Skeletal muscle cell (primary cell): ENCODE results near the gene PRKCH.

ENCODE experiments used
- DNase-seq: peaks from one replicate; pipeline ENCODE4 v3.0.0-alpha.2; 2010; ENCODE audit warnings: low read depth
- H3K4me3 ChIP-seq: 2 replicates; pipeline ENCODE4 v1.5.1; 2011; ENCODE audit warnings: low read depth, mild to moderate bottlenecking, control low read depth, low read length, moderate library complexity

PRKCH gene

DNA sequence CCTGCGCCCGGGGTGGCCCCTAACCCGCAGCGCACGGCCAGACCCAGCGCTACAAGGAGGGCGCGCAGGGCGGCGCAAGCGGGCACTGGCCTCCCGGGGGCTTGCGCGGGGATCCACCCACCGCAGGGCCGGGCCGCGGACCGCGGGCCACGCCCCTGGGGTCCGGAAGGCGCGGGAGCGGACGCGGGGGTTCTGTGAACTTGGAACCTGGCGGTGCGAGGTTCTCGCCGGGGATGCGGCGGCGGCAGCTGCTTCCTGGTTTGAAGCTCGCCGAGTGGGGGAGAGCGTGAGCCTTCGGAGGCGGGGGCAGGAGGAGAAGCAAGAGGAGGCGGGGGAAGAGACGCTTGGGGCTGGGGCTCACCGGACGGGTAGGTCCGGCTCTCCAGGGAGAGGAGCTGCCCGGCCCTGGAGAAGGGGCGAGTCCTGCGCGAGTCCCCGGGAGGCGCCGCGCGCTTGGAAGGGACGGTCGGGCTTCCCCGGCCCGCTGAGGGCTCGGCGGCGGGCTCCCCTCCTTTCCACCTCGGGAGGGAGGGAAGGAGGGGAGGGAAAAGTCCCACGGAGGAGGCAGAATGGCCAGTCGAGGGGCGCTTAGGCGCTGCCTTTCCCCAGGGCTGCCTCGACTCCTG lies at the start of gene PRKCH:
Gene PRKCH, plus strand, starts transcription at position 195 of the 626 bp plus-strand sequence. CDS start 523 bp downstream, outside the sequence.
- no peak for DNase-seq
- H3K4me3 ChIP-seq: peak within 1 kb of the TSS; percentile 47

DNA sequence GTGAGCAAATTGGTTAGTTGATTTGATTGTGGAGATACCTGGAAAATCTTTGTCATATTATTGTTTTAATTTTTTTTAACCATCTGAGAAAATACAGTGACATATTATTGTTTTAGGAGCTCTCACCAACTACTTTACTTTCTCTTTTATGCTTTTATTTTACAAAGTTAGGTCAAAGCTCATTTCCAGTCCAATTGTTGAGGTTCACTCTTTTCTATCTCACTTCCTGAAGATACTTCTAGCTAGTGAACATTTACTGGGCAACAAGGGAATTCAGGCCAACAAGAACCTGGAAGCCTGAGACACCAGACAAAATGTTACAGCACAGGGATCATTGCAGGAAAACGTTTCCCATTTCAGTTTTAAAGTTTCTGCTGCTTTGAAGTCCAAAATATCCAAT lies 44.1 kb upstream of the PRKCH start:
- DNase-seq: no peak
- no peak overlapping the region for H3K4me3 ChIP-seq

DNA sequence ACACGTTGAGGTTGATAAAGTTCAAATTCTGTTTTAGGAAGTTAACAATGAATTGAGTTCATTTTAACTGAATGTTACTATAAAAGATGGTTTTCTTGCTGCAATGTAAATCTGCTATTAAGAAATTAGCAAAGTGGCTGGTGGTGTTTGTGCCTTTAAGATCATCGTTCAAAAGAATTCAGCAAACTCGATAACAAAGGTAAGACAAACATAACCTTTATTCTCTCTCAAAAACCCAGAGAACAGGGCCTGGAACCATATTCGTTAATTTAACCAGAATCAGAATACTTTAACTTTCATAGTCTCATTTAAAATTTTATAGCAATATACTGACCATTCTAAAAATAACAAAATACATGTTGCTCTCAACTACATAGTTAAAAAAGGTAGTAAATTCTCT lies 43.6 kb upstream of the PRKCH start:
- H3K4me3 ChIP-seq: no peak overlapping the region
- DNase-seq: no peak

DNA sequence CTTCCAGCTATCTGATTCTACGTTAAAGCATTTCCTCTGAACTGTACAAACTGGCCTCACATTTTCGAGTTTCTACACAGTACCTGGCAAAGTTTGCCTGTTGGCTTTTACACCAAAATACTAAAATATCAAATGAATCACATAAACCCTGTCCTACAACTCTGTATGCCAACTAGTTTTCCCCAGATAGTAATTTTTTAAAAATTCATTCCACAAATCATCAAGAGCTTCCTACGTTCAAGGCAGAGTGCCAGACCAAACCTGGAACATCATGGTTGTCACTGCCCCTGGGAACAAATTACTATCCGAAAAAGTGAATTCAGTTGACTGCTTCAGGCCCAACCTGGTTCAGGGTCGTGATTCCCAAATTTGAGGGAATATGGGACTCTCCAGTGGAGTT lies 42.3 kb upstream of the PRKCH start:
- H3K4me3 ChIP-seq: no peak overlapping the region

DNA sequence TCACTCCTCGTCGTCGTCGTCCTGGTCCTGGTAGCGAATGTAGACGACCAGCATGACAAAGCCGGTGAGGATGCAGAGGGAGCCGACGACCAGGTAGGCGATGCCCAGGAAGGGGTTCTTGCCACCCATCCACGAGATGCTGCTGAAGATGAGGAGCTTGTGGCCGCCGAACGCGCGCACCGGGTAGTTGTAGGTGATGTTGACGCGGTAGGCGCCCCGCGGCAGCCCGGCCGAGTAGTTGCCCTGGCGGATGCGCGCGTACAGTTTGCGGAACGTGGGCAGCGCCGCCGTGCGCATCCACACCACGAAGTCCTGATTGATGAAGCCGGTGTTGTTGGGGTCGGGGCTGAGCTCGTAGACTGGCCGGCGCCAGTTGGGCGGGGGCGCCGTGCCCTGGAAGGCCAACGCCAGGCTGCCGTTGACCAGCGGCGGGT lies 41.3 kb upstream of the PRKCH start:
- H3K4me3 ChIP-seq: peak overlapping the region; percentile 48
- no peak for DNase-seq

More for the DNA sequence above, 42.3 kb upstream of the PRKCH start:
- no peak for DNase-seq

DNA sequence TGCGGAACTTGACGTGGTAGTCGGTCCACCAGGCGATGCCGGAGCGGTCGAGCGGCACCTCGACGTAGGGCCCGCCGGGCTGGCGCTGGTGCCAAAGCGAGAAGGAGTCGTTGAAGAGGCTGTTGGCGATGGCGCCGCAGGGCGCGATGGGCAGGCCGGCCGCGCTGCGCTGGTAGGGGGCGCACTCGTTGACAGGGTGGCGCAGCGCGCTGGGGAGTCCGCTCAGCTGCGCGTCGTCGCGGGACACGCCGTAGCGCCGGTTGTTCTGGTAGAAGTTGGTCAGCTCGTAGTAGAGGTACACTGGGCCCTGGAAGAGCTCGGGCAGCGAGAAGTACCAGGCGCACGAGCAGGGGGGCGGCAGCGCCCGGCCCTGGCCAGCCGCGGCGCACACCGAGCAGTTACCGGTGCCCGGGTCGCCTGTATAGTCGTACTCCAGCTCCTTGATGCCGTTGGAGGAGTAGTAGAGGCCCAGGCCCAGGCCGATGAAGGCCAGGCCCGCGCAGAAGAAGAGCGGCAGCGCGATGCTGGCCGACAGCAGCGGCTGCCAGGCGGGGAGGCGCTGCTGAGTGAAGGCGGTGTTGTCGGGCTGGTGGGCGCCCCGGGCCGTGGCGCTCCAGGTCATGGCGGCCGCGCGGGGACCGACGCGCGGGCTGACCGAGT lies 40.7 kb upstream of the PRKCH start:
- peak overlapping the region; percentile 48 for H3K4me3 ChIP-seq
- DNase-seq: no peak

DNA sequence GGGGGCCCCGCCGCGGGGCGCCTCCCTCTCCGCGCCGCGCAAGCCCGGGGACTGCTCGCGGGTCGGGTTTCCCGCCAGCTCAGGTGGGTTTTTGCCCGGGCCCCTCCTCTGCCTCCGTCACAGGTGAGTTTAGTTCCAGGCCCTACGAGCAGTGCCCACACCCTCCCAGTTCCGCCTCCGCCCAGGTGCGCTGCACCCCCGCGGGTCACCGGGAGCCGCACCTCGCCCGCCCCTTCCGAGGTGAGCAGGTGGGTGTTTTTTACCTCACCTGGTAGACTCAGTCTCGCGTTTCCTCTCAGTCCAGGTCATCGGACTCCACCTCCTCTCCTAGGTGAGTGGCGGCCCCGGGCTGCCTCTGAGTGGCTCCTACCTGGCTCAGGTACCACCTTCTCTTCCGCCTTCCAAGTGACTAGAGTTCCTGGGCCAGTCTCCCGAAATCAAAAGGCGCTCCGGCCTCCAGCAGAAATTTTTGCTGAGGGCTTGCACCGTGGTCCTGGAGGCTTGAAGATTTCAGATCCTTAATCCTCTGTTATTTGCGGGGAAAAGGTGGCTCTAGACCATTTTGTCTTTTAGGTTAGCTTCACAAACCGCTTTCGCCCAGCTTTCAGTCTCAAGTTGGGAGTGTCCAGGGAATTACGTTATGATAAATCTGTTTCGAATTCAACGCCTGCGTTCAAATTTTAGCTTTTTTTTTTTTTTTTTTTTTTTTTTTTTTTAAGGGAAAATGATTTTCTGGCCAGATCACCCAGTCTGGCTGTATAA lies 40.0 kb upstream of the PRKCH start, which contains the start of gene TMEM30B:
Gene TMEM30B, minus strand, starts transcription at position 153 of the 762 bp plus-strand sequence. CDS start 191 bp downstream, outside the sequence.
- DNase-seq: no peak
- peak within 1 kb of the TSS; percentile 48 for H3K4me3 ChIP-seq

DNA sequence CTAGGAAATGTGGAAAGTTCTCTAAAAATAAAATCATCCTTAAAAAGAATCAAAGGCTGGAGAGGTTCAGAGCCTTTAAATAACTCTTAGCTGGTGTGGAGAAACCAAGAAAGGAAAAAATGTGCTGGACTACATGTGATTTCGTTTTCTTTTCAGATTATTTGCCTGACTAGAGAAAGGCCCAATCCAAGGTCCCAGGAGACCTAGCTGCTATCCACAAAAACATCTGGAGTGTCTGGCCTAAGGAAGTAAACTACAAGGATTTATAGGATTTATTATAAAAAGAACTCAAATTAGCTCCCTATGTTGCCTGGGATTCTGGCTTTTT lies 39.5 kb upstream of the PRKCH start:
- H3K4me3 ChIP-seq: no peak overlapping the region
- no peak for DNase-seq

DNA sequence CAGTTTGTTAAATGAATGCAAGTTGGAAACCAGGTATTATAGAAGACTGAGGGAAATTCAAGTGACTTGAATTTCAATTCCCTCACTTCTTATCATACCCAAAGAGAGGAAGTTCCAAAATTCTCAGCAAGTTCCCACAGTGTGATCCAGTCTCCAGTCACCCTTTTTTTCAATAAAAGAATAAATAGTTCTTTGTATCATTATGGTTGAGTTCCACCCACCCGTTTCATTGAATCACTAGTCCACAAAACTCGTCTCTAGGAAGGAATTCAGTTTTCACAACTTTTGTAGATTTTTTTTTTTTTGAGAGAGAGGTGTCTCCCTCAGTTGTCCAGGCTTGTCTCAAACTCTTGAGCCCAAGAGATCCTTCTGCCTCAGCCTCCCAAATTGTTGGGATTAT lies 38.6 kb upstream of the PRKCH start:
- DNase-seq: no peak
- no peak overlapping the region for H3K4me3 ChIP-seq

DNA sequence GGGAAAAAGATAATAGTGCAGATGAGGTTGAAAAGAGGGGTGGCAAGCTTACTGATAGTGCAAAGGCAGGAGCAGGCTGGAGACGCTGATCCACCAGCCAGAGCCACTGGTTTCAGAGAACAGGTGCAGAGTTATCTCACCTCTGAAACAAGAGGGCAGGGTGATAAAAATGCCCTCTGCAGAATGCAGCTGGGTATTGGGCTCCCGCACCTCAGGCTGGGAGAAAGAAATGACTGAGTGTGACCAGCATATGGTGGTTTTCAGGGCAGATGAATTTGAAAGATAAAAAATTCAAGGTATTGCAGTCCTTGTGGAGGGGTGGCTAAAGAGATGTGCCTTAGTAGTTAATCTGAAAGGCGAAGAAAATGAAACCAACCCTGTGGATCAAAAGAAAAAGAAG lies 37.4 kb upstream of the PRKCH start:
- no peak overlapping the region for H3K4me3 ChIP-seq
- DNase-seq: no peak

DNA sequence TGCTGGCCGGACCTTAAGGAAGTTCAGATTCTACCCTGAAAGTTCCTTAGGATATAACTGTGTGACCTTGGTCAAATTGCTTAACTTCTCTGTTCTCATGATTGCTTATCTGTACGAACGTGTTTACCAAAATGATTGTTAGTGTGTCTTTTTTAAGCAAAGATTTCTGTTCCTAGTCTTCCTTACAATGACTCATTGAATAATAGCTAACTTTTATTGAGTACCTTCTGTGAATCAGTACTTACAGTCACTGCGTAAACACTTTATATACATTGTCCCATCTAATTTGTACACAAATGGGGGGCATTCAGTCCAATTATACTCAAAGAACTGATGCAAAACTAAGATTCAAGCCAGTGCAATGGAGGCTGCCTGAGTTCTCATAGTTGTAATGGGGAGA lies 36.0 kb upstream of the PRKCH start:
- DNase-seq: no peak
- no peak overlapping the region for H3K4me3 ChIP-seq

DNA sequence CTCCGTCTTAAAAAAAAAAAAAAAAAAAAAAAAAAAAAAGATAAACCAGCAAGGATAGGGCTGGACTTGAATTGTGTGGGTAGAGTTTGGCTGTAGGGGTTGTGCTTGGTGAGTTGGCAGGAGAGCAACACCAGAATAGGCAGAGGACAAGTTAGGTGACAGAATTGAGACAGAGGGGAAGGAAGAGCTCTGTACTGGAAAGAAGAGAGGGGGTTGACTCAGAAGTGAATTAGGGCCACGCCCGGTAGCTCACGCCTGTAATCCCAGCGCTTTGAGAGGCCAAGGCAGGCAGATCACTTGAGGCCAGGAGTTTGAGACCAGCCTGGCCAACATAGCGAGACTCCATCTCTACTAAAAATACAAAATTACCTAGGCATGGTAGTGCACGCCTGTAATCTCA lies 34.2 kb upstream of the PRKCH start:
- no peak overlapping the region for H3K4me3 ChIP-seq
- no peak for DNase-seq

DNA sequence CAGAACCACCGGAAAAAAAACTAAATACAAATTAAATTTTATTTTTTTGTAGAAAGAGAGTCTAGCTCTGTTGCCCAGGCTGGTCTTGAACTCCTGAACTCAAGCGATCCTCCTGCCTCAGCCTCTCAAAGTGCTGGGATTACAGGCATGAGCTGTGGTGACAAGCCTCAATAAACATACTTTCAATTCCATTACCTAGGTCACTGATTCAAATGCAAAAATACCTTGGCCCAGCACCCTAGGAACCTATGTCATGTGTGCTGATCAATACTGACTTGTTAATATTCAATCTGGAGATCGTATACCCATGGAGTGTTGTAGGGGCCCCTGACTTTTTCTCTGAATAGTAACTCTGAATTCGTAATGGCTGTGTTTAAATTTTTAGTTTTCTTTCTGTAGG lies 33.2 kb upstream of the PRKCH start:
- no peak for DNase-seq
- no peak overlapping the region for H3K4me3 ChIP-seq

DNA sequence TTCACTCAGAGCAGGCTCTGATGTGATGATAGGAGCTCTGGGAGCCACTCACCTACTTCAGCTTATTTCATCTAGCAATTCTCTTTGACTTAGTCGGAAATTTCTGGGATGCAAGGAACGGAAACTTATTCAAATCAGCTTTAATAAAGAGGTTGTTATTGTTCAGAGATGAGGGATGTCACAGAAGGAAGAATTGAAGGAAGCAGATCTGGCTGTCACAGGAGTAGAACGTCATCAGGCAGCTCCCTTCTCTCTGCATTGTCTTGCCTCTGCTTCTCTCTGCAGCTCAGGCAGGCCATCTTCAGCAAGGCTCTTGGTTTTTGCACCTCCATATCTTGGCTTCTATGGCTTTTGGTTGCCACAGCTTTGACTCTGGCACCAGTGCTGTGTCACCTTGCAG lies 32.7 kb upstream of the PRKCH start:
- H3K4me3 ChIP-seq: no peak overlapping the region
- no peak for DNase-seq

DNA sequence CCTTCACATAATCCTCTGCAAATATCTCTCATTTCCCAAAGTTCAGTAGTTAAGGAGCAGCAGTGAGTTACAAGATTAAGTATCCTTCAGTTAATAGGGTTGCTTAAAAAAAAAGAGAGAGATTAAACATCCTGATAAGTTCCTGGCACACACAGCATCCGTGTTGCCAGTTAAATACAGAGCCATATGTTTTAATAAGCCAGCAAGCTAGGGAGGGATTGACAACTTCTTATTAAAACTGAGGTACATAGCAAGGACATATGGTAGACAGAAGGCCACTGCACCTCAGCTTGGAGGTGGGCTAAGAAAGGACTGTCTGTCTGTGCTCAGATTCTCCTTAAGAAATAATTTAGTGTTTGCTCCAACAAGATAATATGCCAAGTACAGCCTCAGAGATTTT lies 30.7 kb upstream of the PRKCH start:
- no peak for DNase-seq
- H3K4me3 ChIP-seq: no peak overlapping the region

DNA sequence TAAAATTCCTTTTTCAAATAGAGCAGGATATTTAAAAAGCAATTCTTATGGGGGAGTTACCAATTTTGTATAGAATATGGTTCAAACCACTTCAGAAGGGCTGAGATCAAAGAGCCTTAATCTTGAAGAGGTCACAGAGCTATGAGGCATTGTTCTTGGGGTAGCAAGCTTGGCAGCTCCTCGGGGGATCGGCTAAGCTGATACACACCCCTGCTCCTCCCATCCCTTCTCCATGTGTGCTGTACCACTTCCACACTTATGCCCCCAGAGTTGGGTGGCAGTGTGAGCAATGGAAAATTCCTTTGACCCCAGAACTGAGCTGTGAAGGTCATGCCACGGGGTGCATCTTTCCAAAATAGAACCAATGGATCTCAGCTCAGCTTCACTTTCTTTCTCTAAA lies 25.2 kb upstream of the PRKCH start:
- H3K4me3 ChIP-seq: no peak overlapping the region
- no peak for DNase-seq

DNA sequence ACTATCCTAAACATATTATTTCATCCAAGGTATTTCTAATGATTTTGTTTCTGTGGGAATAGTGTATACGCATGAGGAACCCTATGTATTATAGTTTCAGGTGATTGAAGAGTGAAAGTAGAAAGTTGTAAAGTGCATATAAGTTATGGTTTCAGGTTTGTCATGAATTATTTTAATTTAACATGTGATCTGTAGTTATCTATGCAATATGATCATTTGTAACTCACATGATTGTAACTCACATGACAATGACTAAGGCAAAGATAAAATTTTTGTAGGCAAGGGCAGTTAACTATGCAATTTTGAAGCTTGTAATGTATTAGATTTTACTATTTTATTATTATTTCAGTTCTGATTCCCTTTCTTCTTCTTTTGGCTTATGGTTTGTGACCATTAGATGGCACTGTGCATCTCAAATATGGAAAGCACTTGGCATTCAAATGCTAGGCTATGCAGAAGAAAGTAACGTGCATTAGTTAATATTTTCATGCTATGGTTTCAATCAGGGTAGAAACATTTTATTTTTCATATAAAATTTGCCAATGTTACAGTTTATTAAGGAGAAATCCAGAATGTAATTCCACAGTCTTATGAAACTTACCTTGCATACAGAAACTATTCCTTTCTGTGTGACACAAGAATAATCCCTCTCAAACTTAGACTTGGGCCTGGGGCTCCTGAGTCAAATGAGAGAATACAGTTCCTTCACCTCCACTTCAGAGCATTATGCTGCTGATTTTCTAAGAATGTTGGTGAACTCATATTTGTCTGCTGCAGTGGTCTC lies 24.5 kb upstream of the PRKCH start:
- DNase-seq: no peak
- H3K4me3 ChIP-seq: no peak overlapping the region

DNA sequence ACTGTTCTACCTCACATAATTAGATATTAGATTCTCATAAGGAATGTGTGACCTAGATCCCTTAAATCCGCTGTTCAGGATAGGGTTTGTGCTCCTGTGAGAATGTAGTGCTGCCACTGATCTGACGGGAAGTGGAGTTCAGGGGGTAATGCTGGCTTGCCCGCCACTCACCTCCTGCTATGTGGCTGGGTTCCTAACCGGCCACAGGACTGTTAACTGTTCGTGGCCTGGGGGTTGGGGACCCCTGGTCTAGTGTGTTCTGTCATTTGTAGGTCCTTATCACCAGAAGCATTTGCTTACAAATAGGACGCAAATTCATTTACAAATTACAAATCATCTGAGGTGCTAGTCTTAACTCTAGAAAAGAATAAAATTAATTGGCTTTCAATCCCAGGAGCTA lies 23.8 kb upstream of the PRKCH start:
- no peak overlapping the region for H3K4me3 ChIP-seq
- DNase-seq: no peak

DNA sequence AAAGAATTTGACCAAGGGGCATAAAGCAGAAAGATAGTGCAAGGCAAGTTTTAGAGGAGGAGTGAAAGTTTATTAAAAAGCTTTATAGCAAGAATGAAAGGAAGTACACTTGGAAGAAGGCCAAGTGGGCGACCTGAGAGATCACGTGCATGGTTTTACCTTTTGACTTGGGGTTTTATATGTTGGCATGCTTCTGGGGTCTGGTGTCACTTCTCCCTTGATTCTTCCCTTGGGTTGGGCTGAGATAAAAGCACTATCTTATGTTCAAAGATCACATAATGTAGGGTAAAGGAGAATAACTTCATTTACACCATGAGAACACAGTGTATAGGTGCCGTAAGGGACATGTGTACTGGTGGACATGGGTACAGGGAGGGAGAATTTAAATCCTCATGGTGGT lies 22.6 kb upstream of the PRKCH start:
- DNase-seq: no peak
- H3K4me3 ChIP-seq: no peak overlapping the region

DNA sequence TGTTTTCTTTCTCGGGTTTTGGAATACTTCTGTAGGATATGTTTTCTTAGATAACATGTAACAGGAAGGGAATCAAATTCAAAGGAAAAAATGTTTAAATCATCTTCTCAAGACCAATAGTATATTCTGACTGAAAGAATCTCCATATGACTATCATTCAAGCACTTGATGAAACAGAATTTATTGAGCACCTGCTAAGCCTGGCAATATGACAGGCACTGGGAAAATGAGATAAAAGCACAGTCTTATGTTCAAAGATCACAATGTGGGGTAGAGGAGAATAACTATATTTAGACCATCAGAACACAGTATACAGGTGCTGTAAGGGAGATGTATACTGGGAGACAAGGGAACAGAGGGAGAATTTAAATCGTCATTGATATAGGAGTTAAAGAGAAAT lies 21.2 kb upstream of the PRKCH start:
- DNase-seq: no peak
- no peak overlapping the region for H3K4me3 ChIP-seq
